Bronchial epithelial cell (primary cell): ENCODE results near the gene REN. TPM values are rescaled to one million over a fixed set of nuclear protein-coding genes. Genes with fewer than 3 reads are reported as not detected.

Experiments
- DNase-seq: peaks from one replicate; pipeline ENCODE4 v3.0.0-alpha.2; 2010; ENCODE audit warnings: low read depth
- FAIRE-seq: peaks from 2 replicates; lab custom pipeline; 2011; peaks lifted over from hg19 to GRCh38; lab: Jason Lieb, UNC
- H3K27me3 ChIP-seq: 2 replicates; pipeline ENCODE4 v1.5.1; 2011; ENCODE audit warnings: low read length; ENCODE audit not compliant: control insufficient read depth, insufficient read depth
- H3K36me3 ChIP-seq: 2 replicates; pipeline ENCODE4 v1.5.1; 2011; ENCODE audit warnings: low read length; ENCODE audit not compliant: control insufficient read depth, insufficient read depth
- H3K4me3 ChIP-seq: 2 replicates; pipeline ENCODE4 v1.5.1; 2011; ENCODE audit warnings: mild to moderate bottlenecking, low read depth, low read length, control low read depth
- total RNA-seq: library from RNA; depleted of rRNA; stranded (reverse); fragments of >200 nt; gene quantifications from 2 replicates; pipeline ENCODE4 v1.2.1, GENCODE V29; 2014
- TF ChIP-seq, protein P1 (sequence below): IDR thresholded peaks from 2 replicates; pipeline ENCODE4 v1.5.1; 2011; ENCODE audit warnings: mild to moderate bottlenecking, moderate library complexity, low read length, control low read depth, inconsistent platforms; ENCODE audit not compliant: insufficient read depth, severe bottlenecking

REN gene
- total RNA-seq, 1 donor from 2014 or later, result 0.26 TPM

DNA sequence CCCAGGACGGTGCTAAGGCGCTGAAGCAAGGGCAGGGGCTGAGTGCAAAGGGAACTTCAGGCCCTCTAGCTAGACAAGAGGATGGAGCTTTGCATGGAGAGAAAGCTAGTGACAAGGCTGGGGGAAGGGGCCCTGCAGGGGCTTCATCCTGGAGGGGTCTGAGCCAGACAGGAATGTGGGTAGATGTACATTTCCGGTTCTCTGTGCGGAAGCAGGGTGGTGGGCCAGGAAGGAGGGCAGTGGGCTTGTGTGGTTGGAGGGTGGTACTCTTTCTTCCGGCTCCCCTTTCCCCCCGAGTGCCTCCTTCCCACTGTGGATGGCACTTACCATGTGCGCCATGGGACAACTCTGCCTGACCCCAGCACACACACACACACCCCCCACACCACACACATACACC, 28.6 kb upstream of the REN start:
- H3K4me3 ChIP-seq, result no peak overlapping the region
- FAIRE-seq (no peak), DNase-seq (no peak)
- H3K36me3 ChIP-seq, result no peaks in the 10 kb centered on the region
- no peaks in the 10 kb centered on the region for H3K27me3 ChIP-seq
- TF ChIP-seq, protein P1, sequence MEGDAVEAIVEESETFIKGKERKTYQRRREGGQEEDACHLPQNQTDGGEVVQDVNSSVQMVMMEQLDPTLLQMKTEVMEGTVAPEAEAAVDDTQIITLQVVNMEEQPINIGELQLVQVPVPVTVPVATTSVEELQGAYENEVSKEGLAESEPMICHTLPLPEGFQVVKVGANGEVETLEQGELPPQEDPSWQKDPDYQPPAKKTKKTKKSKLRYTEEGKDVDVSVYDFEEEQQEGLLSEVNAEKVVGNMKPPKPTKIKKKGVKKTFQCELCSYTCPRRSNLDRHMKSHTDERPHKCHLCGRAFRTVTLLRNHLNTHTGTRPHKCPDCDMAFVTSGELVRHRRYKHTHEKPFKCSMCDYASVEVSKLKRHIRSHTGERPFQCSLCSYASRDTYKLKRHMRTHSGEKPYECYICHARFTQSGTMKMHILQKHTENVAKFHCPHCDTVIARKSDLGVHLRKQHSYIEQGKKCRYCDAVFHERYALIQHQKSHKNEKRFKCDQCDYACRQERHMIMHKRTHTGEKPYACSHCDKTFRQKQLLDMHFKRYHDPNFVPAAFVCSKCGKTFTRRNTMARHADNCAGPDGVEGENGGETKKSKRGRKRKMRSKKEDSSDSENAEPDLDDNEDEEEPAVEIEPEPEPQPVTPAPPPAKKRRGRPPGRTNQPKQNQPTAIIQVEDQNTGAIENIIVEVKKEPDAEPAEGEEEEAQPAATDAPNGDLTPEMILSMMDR, result no peak

DNA sequence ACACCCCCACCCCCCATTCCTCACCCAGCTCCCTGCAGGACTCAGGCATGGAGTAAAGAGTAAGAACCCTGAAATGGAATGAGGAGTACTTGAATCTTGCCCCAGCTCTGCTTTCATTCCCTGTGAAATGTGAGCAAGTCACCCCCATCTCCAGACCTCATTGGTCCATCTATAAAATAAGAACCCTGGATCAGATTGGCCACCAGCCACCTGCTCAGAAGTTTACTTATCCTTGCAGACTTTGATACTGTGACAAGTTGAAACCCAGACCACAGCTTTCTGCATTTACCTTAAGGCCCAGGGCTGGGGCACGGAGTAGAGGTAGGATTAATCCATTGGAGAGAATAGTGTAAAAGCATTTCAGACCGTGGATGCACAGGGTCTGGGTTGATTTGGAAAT, 27.9 kb upstream of the REN start:
- TF ChIP-seq, protein P1, result no peak
- no peaks in the 10 kb centered on the region for H3K27me3 ChIP-seq
- FAIRE-seq, result no peak

DNA sequence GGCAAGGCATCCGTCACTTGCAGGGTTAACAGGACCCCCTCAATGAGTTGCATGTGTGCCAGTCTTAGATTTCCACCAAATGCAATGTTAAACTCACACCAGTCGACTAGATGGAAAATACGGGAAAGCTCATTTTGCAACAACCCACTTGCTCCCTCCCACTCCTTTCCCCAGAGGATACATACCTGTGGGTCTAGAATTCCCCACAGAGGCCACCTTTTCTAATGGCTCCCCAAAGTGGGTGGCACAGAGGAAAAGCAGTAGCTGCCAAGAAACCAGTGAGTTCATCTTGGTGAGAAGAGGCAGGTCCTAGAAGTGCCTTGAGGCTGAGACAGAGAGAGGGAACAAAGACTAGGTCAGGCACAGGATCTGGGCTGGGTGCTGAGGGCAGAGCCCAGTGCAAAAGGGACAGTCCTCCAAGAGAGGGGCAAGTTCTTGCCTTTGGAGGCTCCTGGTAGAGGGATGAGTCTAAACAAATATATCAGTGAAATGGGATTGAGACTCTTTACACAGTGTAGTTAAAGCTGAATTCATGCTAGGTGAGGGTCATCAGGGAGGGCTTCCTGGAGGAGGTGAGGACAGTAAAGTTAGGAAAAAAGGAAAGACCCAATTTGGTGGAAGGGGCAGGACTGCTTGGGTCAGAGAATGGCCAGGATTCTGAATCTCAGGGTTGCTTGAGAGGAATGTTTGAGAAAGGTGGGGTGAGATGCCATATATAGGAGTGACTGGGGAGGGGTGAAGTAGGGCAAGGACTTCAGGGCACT, 26.6 kb upstream of the REN start:
- TF ChIP-seq, protein P1, result no peak
- FAIRE-seq, result peak; percentile 7
- H3K4me3 ChIP-seq, result no peak overlapping the region
- H3K27me3 ChIP-seq, result no peaks in the 10 kb centered on the region
- peak; percentile 49 for DNase-seq
- no peaks in the 10 kb centered on the region for H3K36me3 ChIP-seq

More for the DNA sequence above, 27.9 kb upstream of the REN start:
- H3K4me3 ChIP-seq, result no peak overlapping the region
- H3K36me3 ChIP-seq, result no peaks in the 10 kb centered on the region
- DNase-seq, result no peak

- DNase-seq (no peak), FAIRE-seq (no peak)
- Histone ChIP-seq H3K27me3 (no peaks in the 10 kb centered on the region), H3K4me3 (no peak overlapping the region), H3K36me3 (no peaks in the 10 kb centered on the region)
- TF ChIP-seq, protein P1, result no peak
These were observed 25.9 kb upstream of the REN start for GRCh38 chr1:204192046-204192445.

DNA sequence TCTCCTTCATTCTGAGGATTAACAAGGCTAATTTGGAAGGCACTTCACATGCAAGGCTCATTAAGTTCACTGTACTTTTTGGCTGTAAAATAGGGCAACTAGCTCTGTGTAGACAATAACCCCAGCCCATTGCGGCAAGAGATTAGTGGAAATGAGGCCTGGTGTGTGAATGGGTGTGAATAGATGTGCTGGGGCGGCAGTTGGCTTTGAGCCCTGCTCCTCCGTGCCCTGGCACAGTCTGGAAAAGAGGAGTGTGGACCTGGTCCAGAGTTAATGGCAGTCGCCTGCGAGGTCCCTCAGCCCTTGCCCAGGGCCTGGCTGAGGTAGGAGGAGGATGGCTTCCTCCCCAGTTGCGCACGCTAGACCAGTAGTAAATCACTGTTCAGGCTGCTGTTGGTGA, 25.3 kb upstream of the REN start:
- Histone ChIP-seq H3K4me3 (no peak overlapping the region), H3K36me3 (no peaks in the 10 kb centered on the region), H3K27me3 (no peaks in the 10 kb centered on the region)
- DNase-seq, result no peak
- no peak for FAIRE-seq
- TF ChIP-seq, protein P1, result no peak
